GM12865 (cell line): ENCODE data around the gene NR1I2.

ENCODE experiments used
- DNase-seq: peaks from one replicate; pipeline ENCODE4 v3.0.0; 2010; ENCODE audit warnings: low read depth
- H3K4me3 ChIP-seq: 2 replicates; pipeline ENCODE4 v1.5.1; 2011; ENCODE audit warnings: mild to moderate bottlenecking, low read depth, low read length, control low read depth
- TF ChIP-seq, protein P1 (sequence below): IDR thresholded peaks from 2 replicates; pipeline ENCODE4 v1.5.1; 2011; ENCODE audit warnings: low read length, control low read depth, low read depth, inconsistent platforms; ENCODE audit not compliant: insufficient read depth; ENCODE audit errors: missing control alignments

NR1I2 gene

DNA sequence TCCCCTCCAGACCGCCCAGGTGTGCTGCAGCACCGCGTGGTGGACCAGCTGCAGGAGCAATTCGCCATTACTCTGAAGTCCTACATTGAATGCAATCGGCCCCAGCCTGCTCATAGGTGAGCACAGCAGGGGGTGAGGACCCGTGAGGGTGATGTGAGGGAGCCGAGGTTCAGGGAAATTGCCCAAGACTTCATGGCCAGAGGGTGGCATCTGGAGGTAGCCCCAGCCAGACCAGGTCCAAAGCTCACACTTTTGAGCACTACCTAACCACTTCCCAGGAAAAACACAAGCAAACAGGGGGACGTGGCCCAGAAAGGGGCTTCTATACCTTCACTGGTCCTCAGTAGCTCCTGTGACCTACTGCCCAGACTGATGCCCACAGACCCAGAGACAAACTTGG, 33.8 kb downstream of the NR1I2 start:
- TF ChIP-seq, protein P1, sequence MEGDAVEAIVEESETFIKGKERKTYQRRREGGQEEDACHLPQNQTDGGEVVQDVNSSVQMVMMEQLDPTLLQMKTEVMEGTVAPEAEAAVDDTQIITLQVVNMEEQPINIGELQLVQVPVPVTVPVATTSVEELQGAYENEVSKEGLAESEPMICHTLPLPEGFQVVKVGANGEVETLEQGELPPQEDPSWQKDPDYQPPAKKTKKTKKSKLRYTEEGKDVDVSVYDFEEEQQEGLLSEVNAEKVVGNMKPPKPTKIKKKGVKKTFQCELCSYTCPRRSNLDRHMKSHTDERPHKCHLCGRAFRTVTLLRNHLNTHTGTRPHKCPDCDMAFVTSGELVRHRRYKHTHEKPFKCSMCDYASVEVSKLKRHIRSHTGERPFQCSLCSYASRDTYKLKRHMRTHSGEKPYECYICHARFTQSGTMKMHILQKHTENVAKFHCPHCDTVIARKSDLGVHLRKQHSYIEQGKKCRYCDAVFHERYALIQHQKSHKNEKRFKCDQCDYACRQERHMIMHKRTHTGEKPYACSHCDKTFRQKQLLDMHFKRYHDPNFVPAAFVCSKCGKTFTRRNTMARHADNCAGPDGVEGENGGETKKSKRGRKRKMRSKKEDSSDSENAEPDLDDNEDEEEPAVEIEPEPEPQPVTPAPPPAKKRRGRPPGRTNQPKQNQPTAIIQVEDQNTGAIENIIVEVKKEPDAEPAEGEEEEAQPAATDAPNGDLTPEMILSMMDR = no peak
- no peak overlapping the region for H3K4me3 ChIP-seq
- DNase-seq = no peak

DNA sequence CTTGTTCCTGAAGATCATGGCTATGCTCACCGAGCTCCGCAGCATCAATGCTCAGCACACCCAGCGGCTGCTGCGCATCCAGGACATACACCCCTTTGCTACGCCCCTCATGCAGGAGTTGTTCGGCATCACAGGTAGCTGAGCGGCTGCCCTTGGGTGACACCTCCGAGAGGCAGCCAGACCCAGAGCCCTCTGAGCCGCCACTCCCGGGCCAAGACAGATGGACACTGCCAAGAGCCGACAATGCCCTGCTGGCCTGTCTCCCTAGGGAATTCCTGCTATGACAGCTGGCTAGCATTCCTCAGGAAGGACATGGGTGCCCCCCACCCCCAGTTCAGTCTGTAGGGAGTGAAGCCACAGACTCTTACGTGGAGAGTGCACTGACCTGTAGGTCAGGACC, 35.2 kb downstream of the NR1I2 start:
- H3K4me3 ChIP-seq = no peak overlapping the region
- no peak for DNase-seq
- TF ChIP-seq, protein P1 = no peak

DNA sequence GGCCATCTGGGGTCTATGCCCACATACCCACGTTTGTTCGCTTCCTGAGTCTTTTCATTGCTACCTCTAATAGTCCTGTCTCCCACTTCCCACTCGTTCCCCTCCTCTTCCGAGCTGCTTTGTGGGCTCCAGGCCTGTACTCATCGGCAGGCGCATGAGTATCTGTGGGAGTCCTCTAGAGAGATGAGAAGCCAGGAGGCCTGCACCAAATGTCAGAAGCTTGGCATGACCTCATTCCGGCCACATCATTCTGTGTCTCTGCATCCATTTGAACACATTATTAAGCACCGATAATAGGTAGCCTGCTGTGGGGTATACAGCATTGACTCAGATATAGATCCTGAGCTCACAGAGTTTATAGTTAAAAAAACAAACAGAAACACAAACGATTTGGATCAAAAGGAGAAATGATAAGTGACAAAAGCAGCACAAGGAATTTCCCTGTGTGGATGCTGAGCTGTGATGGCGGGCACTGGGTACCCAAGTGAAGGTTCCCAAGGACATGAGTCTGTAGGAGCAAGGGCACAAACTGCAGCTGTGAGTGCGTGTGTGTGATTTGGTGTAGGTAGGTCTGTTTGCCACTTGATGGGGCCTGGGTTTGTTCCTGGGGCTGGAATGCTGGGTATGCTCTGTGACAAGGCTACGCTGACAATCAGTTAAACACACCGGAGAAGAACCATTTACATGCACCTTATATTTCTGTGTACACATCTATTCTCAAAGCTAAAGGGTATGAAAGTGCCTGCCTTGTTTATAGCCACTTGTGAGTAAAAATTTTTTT, 35.9 kb downstream of the NR1I2 start:
- DNase-seq = no peak
- H3K4me3 ChIP-seq = no peak overlapping the region
- TF ChIP-seq, protein P1 = no peak

DNA sequence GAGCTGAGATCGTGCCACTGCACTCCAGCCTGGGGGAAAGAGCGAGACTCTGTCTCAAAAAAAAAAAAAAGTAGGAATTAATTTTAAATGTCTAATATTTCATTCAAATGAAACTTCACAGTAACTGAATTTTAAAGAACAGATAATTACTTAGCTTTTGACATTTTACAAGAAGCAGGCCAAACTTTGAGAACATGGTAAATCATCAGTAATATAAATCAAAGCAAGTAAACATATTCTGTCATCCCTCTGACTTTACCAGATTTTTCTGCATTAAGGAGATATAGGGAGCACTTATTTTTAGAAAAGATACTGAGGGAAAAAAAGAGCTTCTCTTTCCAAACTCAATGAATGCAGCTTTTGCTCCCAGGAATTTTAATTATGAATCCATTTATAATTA, 37.0 kb downstream of the NR1I2 start:
- TF ChIP-seq, protein P1 = no peak
- DNase-seq = no peak
- no peak overlapping the region for H3K4me3 ChIP-seq

DNA sequence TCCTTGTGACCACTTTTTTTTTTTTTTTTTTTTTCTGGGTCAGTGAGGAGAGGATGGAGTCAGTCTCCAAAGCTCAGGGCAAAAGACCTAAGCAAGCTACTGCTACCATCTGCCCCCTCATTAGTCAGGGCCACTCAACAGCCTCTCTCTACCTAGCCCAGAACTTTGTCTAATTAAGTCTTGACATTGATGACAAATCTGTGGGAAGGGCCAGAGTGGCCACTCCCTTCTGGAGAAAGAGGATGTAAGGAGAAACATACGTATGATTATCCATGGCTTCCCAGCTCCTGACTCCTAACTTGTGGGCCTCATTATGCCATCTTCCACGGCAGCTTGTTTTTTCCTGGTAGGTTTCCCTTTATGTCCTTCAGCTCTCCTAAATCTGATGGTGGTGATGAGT, 37.9 kb downstream of the NR1I2 start:
- TF ChIP-seq, protein P1 = no peak
- no peak for DNase-seq
- no peak overlapping the region for H3K4me3 ChIP-seq

DNA sequence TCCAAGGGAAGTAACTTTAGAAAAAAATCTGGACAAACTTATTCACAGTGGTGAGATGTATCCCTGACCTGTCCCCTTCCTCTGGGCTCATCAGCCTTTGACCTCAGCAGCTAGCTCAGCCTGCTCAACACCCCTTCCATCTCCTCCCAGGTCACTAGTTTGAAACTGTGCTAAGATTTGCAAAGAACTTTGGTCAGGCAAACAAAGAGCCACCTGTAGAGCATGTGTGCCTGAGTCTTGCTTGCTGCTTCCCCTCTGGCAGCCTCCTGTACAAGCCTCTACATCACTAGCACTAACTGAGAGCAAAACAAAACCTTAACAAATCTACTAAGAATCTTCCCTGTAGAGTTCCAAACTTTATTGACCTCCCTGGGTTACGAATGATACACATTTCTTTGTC, 43.9 kb downstream of the NR1I2 start:
- no peak overlapping the region for H3K4me3 ChIP-seq
- TF ChIP-seq, protein P1 = no peak

More for the DNA sequence above, 43.9 kb downstream of the NR1I2 start:
- no peak for DNase-seq
